Coronary artery (tissue), 2 donors: ENCODE data around the gene BRK1.
A peak's percentile ranks its signal among the peaks of the same experiment; 100 is the strongest.
"Not testable (repeated sequence)": the region's sequence is repeated elsewhere in the genome, so short reads cannot be mapped to it uniquely, and the experiment has no call there.

Experiments
- DNase-seq: peaks from one replicate; pipeline ENCODE4 v3.0.0-alpha.2; 2017; ENCODE audit warnings: low spot score
- H3K27ac ChIP-seq, 2 donors: fragments of 200-600 bp; sonication (generic); one replicate each; pipeline ENCODE4 v1.5.1; 2016 to 2019
- H3K4me3 ChIP-seq: fragments of 200-600 bp; sonication (generic); 2 replicates; pipeline ENCODE4 v1.5.1; 2016; ENCODE audit warnings: mild to moderate bottlenecking, moderate library complexity
- TF ChIP-seq, protein P1 (sequence below): fragments of 200-600 bp; sonication (generic); IDR thresholded peaks from one replicate; pipeline ENCODE4 v1.5.1; 2019; ENCODE audit warnings: antibody characterized with exemption

Gene BRK1

DNA sequence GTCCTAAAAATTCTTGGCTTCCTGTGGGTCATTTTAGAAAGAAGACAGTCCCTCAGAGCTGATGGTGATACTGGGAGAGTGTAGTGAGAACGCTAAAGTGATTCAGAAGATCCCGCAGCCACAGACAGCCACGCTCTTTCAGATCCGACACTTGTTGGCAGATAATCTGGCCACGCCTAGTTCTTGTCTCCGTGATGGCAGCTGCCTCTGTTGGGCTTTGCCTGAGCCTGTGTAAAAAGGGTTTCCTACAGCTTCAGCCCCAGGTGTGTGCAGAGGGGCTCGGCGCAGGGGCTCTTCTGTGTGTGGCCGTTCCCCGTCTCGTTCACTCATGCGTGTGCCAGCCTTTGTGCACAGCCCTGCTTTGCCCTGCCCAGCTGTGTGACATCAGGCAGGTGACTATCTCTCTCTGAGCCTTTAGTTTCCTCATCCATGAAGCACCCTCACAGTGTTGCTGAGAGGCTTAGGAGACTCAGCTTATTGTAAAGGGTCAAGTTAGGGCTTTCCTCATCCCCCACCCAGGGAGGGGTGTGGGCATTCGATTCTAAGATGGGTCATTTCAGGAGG lies 55.5 kb downstream of the BRK1 start:
- H3K27ac ChIP-seq = no peak overlapping the region
- H3K4me3 ChIP-seq = no peak overlapping the region
- TF ChIP-seq, protein P1, sequence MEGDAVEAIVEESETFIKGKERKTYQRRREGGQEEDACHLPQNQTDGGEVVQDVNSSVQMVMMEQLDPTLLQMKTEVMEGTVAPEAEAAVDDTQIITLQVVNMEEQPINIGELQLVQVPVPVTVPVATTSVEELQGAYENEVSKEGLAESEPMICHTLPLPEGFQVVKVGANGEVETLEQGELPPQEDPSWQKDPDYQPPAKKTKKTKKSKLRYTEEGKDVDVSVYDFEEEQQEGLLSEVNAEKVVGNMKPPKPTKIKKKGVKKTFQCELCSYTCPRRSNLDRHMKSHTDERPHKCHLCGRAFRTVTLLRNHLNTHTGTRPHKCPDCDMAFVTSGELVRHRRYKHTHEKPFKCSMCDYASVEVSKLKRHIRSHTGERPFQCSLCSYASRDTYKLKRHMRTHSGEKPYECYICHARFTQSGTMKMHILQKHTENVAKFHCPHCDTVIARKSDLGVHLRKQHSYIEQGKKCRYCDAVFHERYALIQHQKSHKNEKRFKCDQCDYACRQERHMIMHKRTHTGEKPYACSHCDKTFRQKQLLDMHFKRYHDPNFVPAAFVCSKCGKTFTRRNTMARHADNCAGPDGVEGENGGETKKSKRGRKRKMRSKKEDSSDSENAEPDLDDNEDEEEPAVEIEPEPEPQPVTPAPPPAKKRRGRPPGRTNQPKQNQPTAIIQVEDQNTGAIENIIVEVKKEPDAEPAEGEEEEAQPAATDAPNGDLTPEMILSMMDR = no peak
- DNase-seq = no peak

- TF ChIP-seq, protein P1 = no peak
- peak overlapping the region; percentile 85 to 87 for H3K27ac ChIP-seq
- H3K4me3 ChIP-seq = peak overlapping the region; percentile 43
- DNase-seq = no peak
Observed at GRCh38 chr3:10173095-10173925, 57.8 kb downstream of the BRK1 start.

- TF ChIP-seq, protein P1 = no peak
- H3K4me3 ChIP-seq = peak overlapping the region; percentile 43
- peak; percentile 95 for DNase-seq
- peak overlapping the region; percentile 85 to 87 for H3K27ac ChIP-seq
Observed at GRCh38 chr3:10173926-10174435, 58.5 kb downstream of the BRK1 start.

GRCh38 chr3:10175334-10175733 lies 59.9 kb downstream of the BRK1 start:
- DNase-seq, H3K4me3 ChIP-seq: not testable (repeated sequence)
- peak overlapping the region in 1 of 2 donors; percentile 32 for H3K27ac ChIP-seq

DNA sequence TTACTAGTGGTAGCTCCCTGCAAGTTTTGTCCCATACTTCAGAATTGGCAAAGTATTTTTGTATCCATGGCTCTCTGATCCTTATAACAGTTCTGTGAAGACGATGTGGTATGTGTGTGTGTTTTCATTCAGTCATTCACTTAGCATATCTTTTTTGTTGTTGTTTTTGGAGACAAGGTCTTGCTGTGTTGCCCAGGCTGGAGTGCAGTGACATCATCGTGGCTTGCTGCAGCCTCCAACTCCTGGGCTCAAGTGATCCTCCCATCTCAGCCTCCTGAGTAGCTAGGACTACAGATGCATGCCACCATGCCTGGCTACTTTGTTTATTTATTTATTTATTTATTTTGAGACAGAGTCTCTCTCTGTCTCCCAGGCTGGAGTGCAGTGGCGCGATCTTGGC lies 60.7 kb downstream of the BRK1 start:
- H3K27ac ChIP-seq, DNase-seq, H3K4me3 ChIP-seq: not testable (repeated sequence)
